Measurements from ENCODE around the gene LGALS1. TPM values are rescaled to one million over a fixed set of nuclear protein-coding genes. Genes with fewer than 3 reads are reported as not detected.

Gene LGALS1
- total RNA-seq, 1 experiment from 2014 or later: 3.2 TPM

- H3K36me3 Mint-ChIP-seq (ENCODE audit: insufficient read depth, unreplicated experiment): no peaks in the 10 kb centered on the region
- Histone ChIP-seq H3K4me1 (no peaks in the 10 kb centered on the region), H3K4me3 (ENCODE audit: low read depth, low read length) (no peak overlapping the region), H3K9me3 (no peaks in the 10 kb centered on the region), H3K27me3 (replicated peaks; ENCODE audit: control insufficient read depth, insufficient read depth, low read length) (no peaks in the 10 kb centered on the region), H3K36me3 (ENCODE audit: control insufficient read depth, insufficient read depth, low read length) (no peaks in the 10 kb centered on the region)
- no peaks in the 10 kb centered on the region for H3K9me3 Mint-ChIP-seq (ENCODE audit: unreplicated experiment)
- CTCF ChIA-PET: no interaction called here
- BruUV-seq (replicated peaks): no TSS peak
- H3K27ac Mint-ChIP-seq (ENCODE audit: unreplicated experiment): no peak overlapping the region
- DNase-seq: no peak
- POLR2A ChIA-PET: no interaction called here
- H3K27me3 Mint-ChIP-seq (ENCODE audit: insufficient read depth, unreplicated experiment): no peaks in the 10 kb centered on the region
- intact Hi-C loops (cut with micrococcal nuclease; ENCODE audit: unreplicated experiment): no loop called here
- TF ChIP-seq CTCF (IDR thresholded peaks at IDR 0.05; ENCODE audit: insufficient read depth in 1 of 2, low read depth in 1 of 2, low read length in 1 of 2, severe bottlenecking in 1 of 2, unreplicated experiment in 1 of 2): no peak
- no peaks in the 10 kb centered on the region for H3K4me1 Mint-ChIP-seq (ENCODE audit: low read depth, unreplicated experiment)
- H3K4me3 Mint-ChIP-seq (ENCODE audit: unreplicated experiment): no peak overlapping the region
These were observed 33.4 kb downstream of the LGALS1 start for GRCh38 chr22:37708580-37709444.

DNA sequence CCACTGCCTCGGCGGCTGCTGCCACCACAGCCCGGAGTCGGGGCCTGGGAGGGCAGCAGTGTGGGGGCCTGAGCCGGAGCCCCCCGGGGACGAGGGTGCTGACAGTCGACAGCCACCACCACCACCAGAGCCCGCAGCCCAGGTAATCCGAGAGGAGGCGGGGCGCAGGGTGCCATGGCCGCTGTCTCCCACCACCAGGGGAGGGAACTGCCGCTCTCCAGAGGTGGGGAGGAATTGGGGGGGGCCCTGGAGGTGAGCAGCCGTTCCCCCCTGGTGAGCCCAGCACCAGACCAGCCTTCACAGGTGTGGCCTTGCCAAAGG lies 34.0 kb downstream of the LGALS1 start:
- Mint-ChIP-seq H3K36me3 (ENCODE audit: insufficient read depth, unreplicated experiment) (no peaks in the 10 kb centered on the region), H3K27me3 (ENCODE audit: insufficient read depth, unreplicated experiment) (no peaks in the 10 kb centered on the region), H3K4me3 (ENCODE audit: unreplicated experiment) (no peak overlapping the region), H3K4me1 (ENCODE audit: low read depth, unreplicated experiment) (no peaks in the 10 kb centered on the region), H3K9me3 (ENCODE audit: unreplicated experiment) (no peaks in the 10 kb centered on the region), H3K27ac (ENCODE audit: unreplicated experiment) (no peak overlapping the region)
- no peak for TF ChIP-seq CTCF (IDR thresholded peaks at IDR 0.05; ENCODE audit: insufficient read depth in 1 of 2, low read depth in 1 of 2, low read length in 1 of 2, severe bottlenecking in 1 of 2, unreplicated experiment in 1 of 2)
- intact Hi-C loops (cut with micrococcal nuclease; ENCODE audit: unreplicated experiment): no loop called here
- DNase-seq: no peak
- Histone ChIP-seq H3K9me3 (no peaks in the 10 kb centered on the region), H3K4me1 (no peaks in the 10 kb centered on the region), H3K36me3 (ENCODE audit: control insufficient read depth, insufficient read depth, low read length) (no peaks in the 10 kb centered on the region), H3K27me3 (replicated peaks; ENCODE audit: control insufficient read depth, insufficient read depth, low read length) (no peaks in the 10 kb centered on the region), H3K4me3 (ENCODE audit: low read depth, low read length) (no peak overlapping the region)
- ChIA-PET POLR2A (no interaction called here), CTCF (no interaction called here)
- BruUV-seq (replicated peaks): no TSS peak

DNA sequence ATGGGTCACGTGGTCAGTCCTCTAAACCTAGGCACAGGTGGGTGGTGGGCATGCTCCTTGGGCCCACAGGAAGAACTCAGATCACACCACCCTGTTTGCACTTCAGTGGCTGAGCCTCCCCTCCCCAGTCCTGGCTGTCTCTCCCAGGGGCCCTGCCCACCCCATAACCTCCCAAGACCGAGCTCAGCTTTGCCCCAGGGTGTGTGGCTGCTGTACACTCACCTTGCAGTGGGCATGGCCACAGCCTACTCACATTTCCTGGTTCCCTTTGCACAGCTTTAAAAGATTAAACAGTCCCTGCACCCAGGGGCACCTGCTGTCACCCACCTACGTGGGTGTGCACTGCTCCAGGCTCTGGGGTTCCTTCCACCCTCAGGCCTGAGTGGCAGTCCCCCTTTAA lies 35.2 kb downstream of the LGALS1 start:
- BruUV-seq (replicated peaks): no TSS peak
- no peaks in the 10 kb centered on the region for H3K9me3 Mint-ChIP-seq (ENCODE audit: unreplicated experiment)
- H3K36me3 Mint-ChIP-seq (ENCODE audit: insufficient read depth, unreplicated experiment): no peaks in the 10 kb centered on the region
- no peaks in the 10 kb centered on the region for H3K4me1 Mint-ChIP-seq (ENCODE audit: low read depth, unreplicated experiment)
- H3K9me3 ChIP-seq: no peaks in the 10 kb centered on the region
- intact Hi-C loops (cut with micrococcal nuclease; ENCODE audit: unreplicated experiment): no loop called here
- no peak for TF ChIP-seq CTCF (IDR thresholded peaks at IDR 0.05; ENCODE audit: insufficient read depth in 1 of 2, low read depth in 1 of 2, low read length in 1 of 2, severe bottlenecking in 1 of 2, unreplicated experiment in 1 of 2)
- H3K4me3 Mint-ChIP-seq (ENCODE audit: unreplicated experiment): no peak overlapping the region
- H3K4me3 ChIP-seq (ENCODE audit: low read depth, low read length): no peak overlapping the region
- POLR2A ChIA-PET: no interaction called here
- no peaks in the 10 kb centered on the region for H3K27me3 ChIP-seq (replicated peaks; ENCODE audit: control insufficient read depth, insufficient read depth, low read length)
- H3K27me3 Mint-ChIP-seq (ENCODE audit: insufficient read depth, unreplicated experiment): no peaks in the 10 kb centered on the region
- H3K36me3 ChIP-seq (ENCODE audit: control insufficient read depth, insufficient read depth, low read length): no peaks in the 10 kb centered on the region
- CTCF ChIA-PET: no interaction called here
- H3K27ac Mint-ChIP-seq (ENCODE audit: unreplicated experiment): no peak overlapping the region
- H3K4me1 ChIP-seq: no peaks in the 10 kb centered on the region
- no peak for DNase-seq

Data from Caco-2 (cell line).